NCI-H460 (cell line): ENCODE measurements around the gene IPO4. TPM values are rescaled to one million over a fixed set of nuclear protein-coding genes. Genes with fewer than 3 reads are reported as not detected.

Experiments used
- DNase-seq: peaks from one replicate; pipeline ENCODE4 v3.0.0-alpha.2; 2016; ENCODE audit warnings: low read depth; ENCODE audit errors: extremely low read depth
- total RNA-seq: library from RNA; depleted of rRNA; stranded (reverse); fragments of >200 nt; shearing (Covaris generic); gene quantifications from 2 replicates; pipeline ENCODE4 v1.2.3, GENCODE V29; 2014

IPO4 gene
- total RNA-seq, 1 experiment from 2014 or later, result 48.8 TPM

- DNase-seq, result no peak
These were observed 37.1 kb downstream of the IPO4 start for GRCh38 chr14:24151404-24152080.

DNA sequence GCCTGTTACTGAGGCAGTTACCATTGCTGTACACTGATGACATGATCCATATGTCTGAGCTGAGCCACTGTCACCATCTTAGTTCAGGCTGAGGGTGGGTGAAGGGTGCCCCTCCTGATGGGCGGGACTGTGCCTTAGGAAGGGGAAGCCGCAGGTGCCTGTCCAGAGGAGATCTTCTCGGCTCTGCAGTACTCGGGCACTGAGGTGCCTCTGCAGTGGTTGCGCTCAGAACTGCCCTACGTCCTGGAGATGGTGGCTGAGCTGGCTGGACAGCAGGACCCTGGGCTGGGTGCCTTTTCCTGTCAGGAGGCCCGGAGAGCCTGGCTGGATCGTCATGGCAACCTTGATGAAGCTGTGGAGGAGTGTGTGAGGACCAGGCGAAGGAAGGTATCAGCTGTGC, 37.6 kb downstream of the IPO4 start:
- DNase-seq, result no peak

DNA sequence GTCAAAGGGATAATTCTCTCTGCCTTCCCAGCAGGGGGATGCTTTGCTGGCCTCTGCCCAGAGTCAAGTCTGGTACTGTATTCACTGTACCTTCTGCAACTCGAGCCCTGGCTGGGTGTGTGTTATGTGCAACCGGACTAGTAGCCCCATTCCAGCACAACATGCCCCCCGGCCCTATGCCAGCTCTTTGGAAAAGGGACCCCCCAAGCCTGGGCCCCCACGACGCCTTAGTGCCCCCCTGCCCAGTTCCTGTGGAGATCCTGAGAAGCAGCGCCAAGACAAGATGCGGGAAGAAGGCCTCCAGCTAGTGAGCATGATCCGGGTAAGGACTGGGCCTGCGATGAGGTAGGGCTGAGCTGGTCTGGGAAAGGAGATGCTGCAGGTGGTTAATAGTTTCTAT, 38.0 kb downstream of the IPO4 start:
- DNase-seq, result no peak

- no peak for DNase-seq
These were observed 38.6 kb downstream of the IPO4 start for GRCh38 chr14:24150061-24150460.

DNA sequence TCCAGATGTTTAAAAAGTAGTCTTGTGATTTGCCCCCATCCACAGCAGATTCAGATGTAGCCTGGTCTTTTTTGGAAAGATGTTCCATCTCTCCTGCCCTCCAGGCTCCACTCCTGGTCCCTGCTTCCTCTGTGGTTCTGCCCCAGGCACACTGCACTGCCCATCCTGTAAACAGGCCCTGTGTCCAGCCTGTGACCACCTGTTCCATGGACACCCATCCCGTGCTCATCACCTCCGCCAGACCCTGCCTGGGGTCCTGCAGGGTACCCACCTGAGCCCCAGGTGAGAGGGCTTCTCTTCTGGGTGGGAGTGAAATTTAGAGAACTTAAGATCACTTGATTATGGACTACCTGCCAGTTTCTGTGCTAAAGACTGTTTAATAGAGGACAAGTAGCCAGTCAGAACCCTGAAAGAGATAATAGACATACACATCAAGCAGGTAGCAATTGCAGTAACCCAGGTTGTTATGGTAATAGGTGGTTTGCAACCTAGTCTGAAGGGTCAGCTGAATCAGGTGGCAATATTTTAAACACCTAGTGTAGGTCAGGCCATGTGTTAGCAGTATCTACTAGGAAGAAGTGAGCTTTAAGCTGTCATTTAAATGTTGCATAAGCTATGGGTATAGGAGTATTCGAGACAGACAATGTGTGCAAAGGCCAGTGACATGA, 39.2 kb downstream of the IPO4 start:
- no peak for DNase-seq

GRCh38 chr14:24147761-24148428, 40.7 kb downstream of the IPO4 start:
- no peak for DNase-seq

DNA sequence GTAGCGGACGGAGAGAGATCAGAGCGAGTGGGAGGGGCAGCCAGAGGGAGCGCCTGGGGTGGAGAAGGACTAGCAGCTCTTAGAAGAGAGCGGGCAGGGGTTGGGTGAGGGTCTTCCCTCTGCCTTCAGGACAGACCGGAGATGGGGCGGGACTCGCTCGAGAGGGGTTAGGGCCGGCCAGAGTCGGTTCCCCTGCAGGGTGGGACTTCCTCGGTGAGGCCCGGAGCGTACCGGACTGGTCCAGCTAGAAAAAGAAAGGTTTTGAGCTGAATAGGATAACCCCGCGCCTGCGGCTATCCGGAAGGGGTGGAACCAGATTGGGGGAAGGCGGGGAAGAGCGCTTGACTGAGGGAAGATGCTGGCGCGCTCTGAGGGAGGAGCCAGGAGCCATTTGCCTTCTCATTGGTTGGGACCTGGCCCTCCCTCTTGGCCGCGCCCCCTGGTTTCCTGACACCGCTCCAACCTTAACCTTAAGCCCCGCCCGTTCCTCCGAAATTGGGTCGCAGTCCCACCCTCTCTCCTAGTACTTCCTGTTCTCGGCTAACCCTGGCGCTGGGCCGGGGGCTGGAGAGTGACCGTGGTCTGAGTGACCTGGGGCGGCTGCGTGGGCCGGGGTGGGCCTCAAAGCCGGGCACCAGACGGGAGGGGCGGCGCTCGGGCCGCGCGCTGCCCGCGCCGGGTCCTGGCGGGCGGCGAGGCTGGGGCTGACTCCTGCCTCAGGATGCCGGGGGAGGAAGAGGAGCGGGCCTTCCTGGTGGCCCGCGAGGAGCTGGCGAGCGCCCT, 41.4 kb downstream of the IPO4 start, which contains the start of gene RNF31:
TSS of gene RNF31 (plus strand) at position 521 of the 783 bp plus-strand sequence. CDS start at position 722, 201 bp downstream.
- DNase-seq, result peak; percentile 98

DNA sequence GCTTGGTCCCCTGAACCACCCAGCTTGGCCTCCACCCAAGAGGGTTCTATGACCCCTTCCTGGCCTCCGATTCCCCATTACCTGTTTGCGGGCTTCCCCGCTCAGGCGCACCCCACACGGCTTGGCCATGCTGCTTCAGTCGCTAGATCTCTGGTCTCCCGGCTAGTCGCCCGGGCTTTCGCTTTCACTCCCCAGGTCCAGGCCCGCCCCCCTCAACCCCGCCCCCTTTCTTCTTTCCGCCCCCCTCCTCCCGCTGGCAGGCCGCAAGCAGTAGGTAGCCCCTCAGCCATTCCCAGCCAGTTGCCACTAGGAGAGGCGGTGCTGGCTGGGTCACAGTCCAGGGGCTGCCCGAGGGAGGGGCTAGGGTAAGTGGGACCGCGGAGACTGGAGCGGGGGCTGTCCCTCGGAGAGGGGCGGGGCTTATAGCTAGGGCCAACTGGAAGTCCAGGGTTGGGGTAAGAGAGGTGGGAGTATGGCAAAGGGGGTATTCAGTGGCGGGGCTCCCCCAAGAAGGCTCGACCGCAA, 42.1 kb downstream of the IPO4 start, which contains the start of gene PSME2:
TSS of gene PSME2 (minus strand) at position 158 of the 525 bp plus-strand sequence. CDS start at position 129, 29 bp downstream.
- DNase-seq, result peak; percentile 97

DNA sequence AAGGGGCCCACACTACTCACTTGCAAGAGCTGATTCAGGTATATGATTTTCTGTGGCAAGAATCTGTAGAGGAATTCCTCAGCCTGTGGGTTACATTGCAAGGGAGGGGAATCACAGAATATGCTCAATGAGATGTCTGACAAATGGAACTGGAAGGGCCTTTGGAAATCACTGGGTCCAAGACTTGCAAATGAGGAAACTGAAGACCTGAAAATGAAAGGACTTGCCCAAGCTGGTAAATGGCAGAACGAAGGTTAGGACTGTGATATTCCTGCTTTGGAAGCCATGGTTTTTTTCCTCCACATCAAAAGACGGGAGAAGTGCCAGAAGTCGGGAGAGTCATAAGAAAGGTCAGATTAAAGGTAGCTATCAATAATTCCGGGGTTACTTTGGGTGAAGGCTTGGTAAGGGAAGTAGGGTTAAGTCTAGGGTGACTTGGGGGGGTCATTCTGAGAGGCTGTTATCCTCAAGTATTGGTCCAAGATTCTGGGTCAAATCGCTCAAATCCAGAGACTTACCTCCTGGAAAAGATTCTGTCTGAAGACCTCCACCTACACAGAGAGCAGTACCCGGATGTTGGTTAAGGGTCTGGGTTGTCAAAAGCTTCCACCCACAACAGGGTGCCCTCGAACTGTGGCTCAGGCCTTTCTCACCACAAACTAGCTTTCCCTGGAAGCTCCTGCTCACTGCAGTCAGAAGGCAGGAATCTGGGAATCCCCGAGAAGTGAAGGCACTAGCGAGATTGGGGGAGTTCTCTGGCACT, 42.7 kb downstream of the IPO4 start:
- no peak for DNase-seq

GRCh38 chr14:24145219-24145618, 43.4 kb downstream of the IPO4 start:
- no peak for DNase-seq

DNA sequence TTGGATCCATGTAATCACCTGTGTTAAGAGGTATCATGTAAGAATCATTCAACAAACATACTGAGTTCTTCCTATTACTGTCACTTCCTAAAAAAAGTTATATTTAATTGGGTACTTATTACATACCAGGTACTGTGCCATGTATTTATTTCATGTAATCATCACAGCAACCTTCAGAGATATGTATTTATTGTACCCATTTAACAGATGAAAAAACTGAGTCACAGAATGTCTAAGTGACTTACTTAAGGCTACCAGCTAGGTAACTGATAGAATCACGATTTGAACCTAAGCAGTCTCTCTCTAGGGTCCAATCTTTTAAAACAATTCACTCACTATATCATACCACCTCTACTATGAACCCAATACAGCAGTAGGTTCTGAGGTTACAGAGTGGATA, 44.2 kb downstream of the IPO4 start:
- DNase-seq, result no peak

GRCh38 chr14:24143511-24143910, 45.1 kb downstream of the IPO4 start:
- DNase-seq, result no peak

DNA sequence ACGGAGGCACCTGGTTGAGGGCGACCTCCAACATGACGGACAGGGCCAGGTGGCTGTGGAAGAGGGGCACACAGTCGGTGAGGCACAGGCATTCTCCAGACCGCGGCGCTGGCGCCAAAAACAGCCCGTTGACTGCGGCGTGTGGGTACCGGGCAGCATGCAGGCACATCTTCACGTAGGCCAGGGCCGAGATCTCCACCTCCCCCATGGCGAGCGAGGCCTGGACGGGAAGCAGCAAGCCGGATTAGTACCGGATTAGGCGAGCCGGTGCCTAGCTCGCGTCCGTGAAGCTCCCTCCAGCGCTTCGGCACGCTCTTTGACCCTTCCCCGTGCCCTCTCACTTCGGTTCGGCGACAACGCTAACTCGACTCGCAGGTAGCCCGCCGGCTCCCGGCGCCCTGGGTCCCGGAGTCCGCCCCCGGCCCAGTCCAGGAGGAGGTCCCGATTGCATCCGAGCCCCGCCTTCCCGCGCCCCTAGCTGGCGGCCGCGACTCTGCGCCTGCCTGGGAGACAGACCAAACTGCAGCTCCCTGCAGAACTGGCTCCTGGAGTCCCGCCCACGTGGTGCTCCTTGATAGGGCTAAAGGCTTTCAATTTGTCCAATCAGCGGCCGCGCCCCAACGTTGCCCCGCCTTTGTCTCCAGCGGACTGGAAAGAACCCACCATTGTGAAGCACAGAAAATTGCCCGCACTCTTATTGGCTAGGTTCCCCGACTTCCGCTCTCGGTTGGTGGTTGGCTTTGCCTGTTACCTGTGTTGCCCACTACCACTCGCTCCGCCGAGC, 47.3 kb downstream of the IPO4 start, which contains the start of gene EMC9:
TSS of gene EMC9 (minus strand) at position 495 of the 784 bp plus-strand sequence. CDS start at position 208, 287 bp downstream.
- DNase-seq, result peak; percentile 99

GRCh38 chr14:24139272-24139934, 49.2 kb downstream of the IPO4 start:
- no peak for DNase-seq

GRCh38 chr14:24138396-24139271, 50.0 kb downstream of the IPO4 start:
- no peak for DNase-seq

DNA sequence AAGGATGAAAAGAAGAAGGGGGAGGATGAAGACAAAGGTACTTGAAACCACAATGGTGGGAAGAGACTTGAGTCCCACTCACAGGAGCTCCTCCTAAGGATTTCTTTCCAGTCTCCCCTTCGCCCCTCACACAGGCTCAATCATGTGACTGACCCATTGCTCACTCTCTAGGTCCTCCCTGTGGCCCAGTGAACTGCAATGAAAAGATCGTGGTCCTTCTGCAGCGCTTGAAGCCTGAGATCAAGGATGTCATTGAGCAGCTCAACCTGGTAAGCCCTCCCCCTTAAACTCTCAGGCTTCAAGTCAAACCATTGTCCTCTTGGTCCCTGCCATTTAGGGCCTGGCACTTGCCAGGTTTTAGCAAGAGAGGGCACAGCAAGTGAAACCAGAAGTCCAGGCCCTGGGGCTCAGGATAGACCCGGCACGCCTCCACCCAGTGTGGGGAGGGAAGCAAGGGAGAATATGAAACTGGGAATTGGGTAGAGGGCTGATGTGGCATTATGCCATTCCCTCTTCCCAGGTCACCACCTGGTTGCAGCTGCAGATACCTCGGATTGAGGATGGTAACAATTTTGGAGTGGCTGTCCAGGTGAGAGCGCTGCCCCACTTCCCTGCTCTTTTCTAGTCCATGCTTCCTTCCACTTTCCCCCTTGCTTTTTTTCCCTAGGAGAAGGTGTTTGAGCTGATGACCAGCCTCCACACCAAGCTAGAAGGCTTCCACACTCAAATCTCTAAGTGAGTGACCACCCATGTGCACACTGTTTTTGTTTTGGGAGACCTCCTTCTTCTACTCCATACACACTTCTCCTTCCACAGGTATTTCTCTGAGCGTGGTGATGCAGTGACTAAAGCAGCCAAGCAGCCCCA, 50.9 kb downstream of the IPO4 start:
- DNase-seq, result no peak
